ENCODE data around the gene PDZD2. TPM values are rescaled to one million over a fixed set of nuclear protein-coding genes. Genes with fewer than 3 reads are reported as not detected.
A peak's percentile ranks its signal among the peaks of the same experiment; 100 is the strongest.

PDZD2 gene
- total RNA-seq, 1 experiment from 2014 or later, result 23.0 TPM

DNA sequence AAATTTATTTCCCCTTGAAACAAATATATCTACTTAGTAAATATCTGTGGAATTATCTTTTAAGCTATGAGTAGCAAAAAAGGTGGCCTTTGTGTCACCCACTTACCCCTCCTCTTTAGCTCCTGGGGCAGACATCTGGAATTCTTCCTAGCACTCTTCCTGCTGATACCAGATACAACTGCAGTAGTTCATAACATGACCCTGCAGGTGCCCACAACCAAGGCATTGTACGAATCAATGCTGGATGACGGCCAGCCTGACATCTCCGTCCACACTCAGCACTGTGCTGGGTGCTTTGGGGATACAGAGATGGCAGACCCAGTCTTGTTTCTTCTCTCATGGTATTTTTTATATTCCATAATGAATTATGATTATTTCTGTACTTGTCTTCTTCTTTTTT, 382.8 kb downstream of the PDZD2 start:
- H3K4me3 Mint-ChIP-seq (ENCODE audit: unreplicated experiment), result no peak overlapping the region
- DNase-seq (ENCODE audit: unreplicated experiment), result no peak
- POLR2A ChIA-PET, result interaction anchor here (0.6 to 0.7 kb wide), 2 partner anchors 26 to 464 kb away, joined by 3 to 4 read pairs; no protein-coding TSS in a partner anchor
- peaks cover 15% of the 10 kb centered on the region for H3K36me3 Mint-ChIP-seq (ENCODE audit: insufficient read depth, unreplicated experiment)
- H3K9me3 Mint-ChIP-seq (ENCODE audit: unreplicated experiment), result no peaks in the 10 kb centered on the region
- BruUV-seq (replicated peaks), result no TSS peak
- H3K27ac Mint-ChIP-seq (ENCODE audit: low read depth, unreplicated experiment), result no peak overlapping the region
- H3K4me1 Mint-ChIP-seq (ENCODE audit: insufficient read depth, unreplicated experiment), result peaks cover 14% of the 10 kb centered on the region
- intact Hi-C loops (cut with micrococcal nuclease), result no loop called here
- CTCF ChIA-PET, result interaction anchor here (0.6 to 1.0 kb wide), 3 partner anchors 10 to 57 kb away, joined by 3 to 5 read pairs (median 3); no protein-coding TSS in a partner anchor
- TF ChIP-seq, protein P1, sequence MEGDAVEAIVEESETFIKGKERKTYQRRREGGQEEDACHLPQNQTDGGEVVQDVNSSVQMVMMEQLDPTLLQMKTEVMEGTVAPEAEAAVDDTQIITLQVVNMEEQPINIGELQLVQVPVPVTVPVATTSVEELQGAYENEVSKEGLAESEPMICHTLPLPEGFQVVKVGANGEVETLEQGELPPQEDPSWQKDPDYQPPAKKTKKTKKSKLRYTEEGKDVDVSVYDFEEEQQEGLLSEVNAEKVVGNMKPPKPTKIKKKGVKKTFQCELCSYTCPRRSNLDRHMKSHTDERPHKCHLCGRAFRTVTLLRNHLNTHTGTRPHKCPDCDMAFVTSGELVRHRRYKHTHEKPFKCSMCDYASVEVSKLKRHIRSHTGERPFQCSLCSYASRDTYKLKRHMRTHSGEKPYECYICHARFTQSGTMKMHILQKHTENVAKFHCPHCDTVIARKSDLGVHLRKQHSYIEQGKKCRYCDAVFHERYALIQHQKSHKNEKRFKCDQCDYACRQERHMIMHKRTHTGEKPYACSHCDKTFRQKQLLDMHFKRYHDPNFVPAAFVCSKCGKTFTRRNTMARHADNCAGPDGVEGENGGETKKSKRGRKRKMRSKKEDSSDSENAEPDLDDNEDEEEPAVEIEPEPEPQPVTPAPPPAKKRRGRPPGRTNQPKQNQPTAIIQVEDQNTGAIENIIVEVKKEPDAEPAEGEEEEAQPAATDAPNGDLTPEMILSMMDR (IDR thresholded peaks at IDR 0.05; ENCODE audit: unreplicated experiment), result no peak
- H3K27me3 Mint-ChIP-seq (ENCODE audit: insufficient read depth, unreplicated experiment), result no peaks in the 10 kb centered on the region

DNA sequence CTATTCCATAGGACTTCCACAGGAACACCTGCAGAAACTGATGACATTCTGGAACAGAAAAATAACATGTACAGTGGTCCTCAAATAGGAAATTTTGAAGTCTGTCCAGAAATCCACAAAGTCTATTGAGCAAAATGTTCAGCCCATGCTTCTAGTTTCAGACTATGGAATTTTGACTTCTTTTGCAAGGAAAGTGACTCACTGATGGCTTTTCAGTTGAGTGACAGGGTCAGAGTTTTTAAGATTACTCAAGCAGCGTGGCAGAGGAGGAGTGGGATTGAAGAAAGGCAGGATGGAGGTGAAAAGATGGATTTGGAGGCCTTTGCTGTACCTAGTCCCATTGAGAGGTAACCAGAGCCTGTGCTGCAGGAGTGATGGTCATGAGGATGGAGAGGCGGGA, 383.7 kb downstream of the PDZD2 start:
- ChIA-PET CTCF (no interaction called here), POLR2A (no interaction called here)
- Mint-ChIP-seq H3K9me3 (ENCODE audit: unreplicated experiment) (no peaks in the 10 kb centered on the region), H3K4me3 (ENCODE audit: unreplicated experiment) (no peak overlapping the region), H3K27me3 (ENCODE audit: insufficient read depth, unreplicated experiment) (no peaks in the 10 kb centered on the region), H3K27ac (ENCODE audit: low read depth, unreplicated experiment) (no peak overlapping the region), H3K36me3 (ENCODE audit: insufficient read depth, unreplicated experiment) (peaks cover 15% of the 10 kb centered on the region), H3K4me1 (ENCODE audit: insufficient read depth, unreplicated experiment) (peaks cover 22% of the 10 kb centered on the region)
- no TSS peak for BruUV-seq (replicated peaks)
- TF ChIP-seq, protein P1 (IDR thresholded peaks at IDR 0.05; ENCODE audit: unreplicated experiment), result no peak
- DNase-seq (ENCODE audit: unreplicated experiment), result no peak
- intact Hi-C loops (cut with micrococcal nuclease), result no loop called here

DNA sequence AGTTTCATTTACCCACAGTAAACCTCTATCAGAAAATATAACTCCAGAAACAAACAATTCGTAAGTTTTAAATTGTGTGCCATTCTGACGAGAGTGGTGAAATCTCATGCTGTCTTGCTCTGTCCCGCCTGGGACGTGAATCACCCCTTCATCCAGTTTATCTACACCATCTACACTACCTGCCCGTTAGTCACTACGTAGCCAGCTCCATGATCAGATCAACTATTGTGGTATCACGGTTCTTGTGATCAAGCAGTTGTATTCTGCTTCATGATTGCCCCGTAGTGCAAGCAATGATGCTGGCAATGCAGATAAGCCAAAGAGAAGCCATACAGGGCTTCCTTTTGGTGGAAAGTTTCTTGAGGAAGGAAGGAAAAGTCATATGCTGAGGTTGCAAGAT, 384.9 kb downstream of the PDZD2 start:
- H3K27me3 Mint-ChIP-seq (ENCODE audit: insufficient read depth, unreplicated experiment), result no peaks in the 10 kb centered on the region
- POLR2A ChIA-PET, result interaction anchor here (0.9 to 1.7 kb wide), 2 partner anchors 10 to 86 kb away, joined by 4 read pairs; no protein-coding TSS in a partner anchor
- TF ChIP-seq, protein P1 (IDR thresholded peaks at IDR 0.05; ENCODE audit: unreplicated experiment), result no peak
- no peaks in the 10 kb centered on the region for H3K9me3 Mint-ChIP-seq (ENCODE audit: unreplicated experiment)
- CTCF ChIA-PET, result interaction anchor here (0.6 kb wide), 2 partner anchors 14 to 40 kb away, joined by 3 to 4 read pairs; no protein-coding TSS in a partner anchor
- H3K36me3 Mint-ChIP-seq (ENCODE audit: insufficient read depth, unreplicated experiment), result peaks cover 15% of the 10 kb centered on the region
- intact Hi-C loops (cut with micrococcal nuclease), result no loop called here
- peaks cover 34% of the 10 kb centered on the region for H3K4me1 Mint-ChIP-seq (ENCODE audit: insufficient read depth, unreplicated experiment)
- no peak overlapping the region for H3K4me3 Mint-ChIP-seq (ENCODE audit: unreplicated experiment)
- H3K27ac Mint-ChIP-seq (ENCODE audit: low read depth, unreplicated experiment), result no peak overlapping the region
- DNase-seq (ENCODE audit: unreplicated experiment), result no peak
- no TSS peak for BruUV-seq (replicated peaks)

- TF ChIP-seq, protein P1 (IDR thresholded peaks at IDR 0.05; ENCODE audit: unreplicated experiment), result no peak
- ChIA-PET CTCF (no interaction called here), POLR2A (interaction anchor here (1.0 to 1.7 kb wide), 2 partner anchors 34 to 87 kb away, joined by 4 to 5 read pairs; no protein-coding TSS in a partner anchor)
- intact Hi-C loops (cut with micrococcal nuclease), result loop anchor here (5.0 kb wide), 1 partner anchor 37 kb away; no protein-coding TSS in a partner anchor
- peaks cover 34% of the 10 kb centered on the region for H3K4me1 Mint-ChIP-seq (ENCODE audit: insufficient read depth, unreplicated experiment)
- no peaks in the 10 kb centered on the region for H3K9me3 Mint-ChIP-seq (ENCODE audit: unreplicated experiment)
- DNase-seq (ENCODE audit: unreplicated experiment), result no peak
- peak overlapping the region; percentile 91 for H3K27ac Mint-ChIP-seq (ENCODE audit: low read depth, unreplicated experiment)
- BruUV-seq (replicated peaks), result no TSS peak
- no peak overlapping the region for H3K4me3 Mint-ChIP-seq (ENCODE audit: unreplicated experiment)
- peaks cover 10% of the 10 kb centered on the region for H3K36me3 Mint-ChIP-seq (ENCODE audit: insufficient read depth, unreplicated experiment)
- no peaks in the 10 kb centered on the region for H3K27me3 Mint-ChIP-seq (ENCODE audit: insufficient read depth, unreplicated experiment)
Measured at GRCh38 chr5:32024751-32025150, 385.8 kb downstream of the PDZD2 start.
